GM21576 (cell line): Measurements from ENCODE around the gene CCDC8.
"Not testable (repeated sequence)": the region's sequence is repeated elsewhere in the genome, so short reads cannot be mapped to it uniquely, and the experiment has no call there.

Experiments used
- ATAC-seq: cut with Tn5 transposase; IDR thresholded peaks from one replicate; pipeline ENCODE4 v1.9.1; 2021; ENCODE audit warnings: mild to moderate bottlenecking, moderate library complexity; ENCODE audit not compliant: unreplicated experiment

Gene CCDC8

DNA sequence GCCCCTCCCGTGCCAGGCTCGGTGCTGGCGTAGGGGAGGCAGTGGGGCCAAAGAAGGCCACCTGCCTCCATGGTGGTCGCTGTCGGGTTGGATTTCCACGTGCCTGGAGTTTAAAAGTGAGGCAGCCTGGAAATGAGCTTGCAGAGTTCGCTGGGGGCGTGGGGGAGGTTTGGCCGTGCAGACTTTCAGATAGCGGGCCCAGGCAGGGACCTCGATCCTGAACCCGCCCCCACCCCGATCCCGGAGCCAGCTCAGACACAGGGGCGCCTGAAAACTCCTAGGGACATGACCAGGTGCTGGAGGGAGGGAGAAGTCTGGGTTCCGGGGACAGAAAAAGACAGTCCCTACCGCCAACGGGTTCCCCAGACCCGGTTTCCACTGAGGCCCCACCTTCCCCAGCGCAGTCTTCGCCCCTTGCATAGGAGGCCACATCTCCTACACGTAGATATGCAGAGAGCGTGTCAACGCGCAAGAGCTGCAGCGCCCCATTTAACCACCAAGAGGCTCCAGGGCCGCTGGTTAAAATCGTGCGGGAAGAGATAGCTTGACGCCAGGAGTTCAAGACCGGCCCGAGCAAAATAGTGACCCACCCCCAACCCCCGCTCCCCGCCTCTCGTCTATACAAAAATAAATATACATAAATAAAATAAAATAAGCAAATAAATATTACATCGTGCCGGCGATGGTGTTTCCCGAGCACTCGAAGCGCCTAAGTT lies 8.5 kb downstream of the CCDC8 start:
- no peak for ATAC-seq

DNA sequence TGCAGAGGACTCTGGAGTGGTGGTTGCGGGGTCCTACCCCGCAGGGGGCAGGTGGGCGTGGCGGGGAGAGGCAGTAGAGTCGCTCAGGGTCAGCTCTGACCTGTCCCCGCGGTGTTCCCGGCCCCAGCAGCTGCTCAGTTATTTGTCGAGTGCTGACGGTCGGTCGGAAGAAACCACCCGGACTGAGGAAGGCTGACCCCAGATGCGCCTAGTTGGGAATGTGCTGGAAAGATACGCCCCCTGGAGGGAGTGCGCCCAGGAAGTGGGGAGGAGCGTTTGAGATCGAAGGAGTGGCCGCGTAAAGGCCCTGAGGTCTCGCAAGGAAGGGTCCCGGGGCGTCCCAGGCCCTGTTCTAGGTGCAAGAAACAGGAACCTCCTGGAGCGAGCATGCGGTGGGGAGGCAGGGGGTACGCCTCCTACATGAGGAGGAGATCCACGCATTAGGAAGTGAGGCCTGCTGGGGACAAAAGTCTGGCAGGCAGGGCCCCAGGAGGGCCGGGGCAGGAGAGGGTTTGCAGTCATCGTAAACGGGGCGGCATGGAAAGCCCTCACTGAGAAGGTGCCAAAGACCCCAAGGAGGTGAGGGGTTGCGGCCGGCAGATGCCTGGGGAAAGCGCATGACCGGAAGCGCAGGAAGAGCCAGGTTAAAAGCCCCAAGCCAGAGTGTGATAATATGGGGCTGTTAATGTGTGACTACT lies 9.2 kb downstream of the CCDC8 start:
- no peak for ATAC-seq

DNA sequence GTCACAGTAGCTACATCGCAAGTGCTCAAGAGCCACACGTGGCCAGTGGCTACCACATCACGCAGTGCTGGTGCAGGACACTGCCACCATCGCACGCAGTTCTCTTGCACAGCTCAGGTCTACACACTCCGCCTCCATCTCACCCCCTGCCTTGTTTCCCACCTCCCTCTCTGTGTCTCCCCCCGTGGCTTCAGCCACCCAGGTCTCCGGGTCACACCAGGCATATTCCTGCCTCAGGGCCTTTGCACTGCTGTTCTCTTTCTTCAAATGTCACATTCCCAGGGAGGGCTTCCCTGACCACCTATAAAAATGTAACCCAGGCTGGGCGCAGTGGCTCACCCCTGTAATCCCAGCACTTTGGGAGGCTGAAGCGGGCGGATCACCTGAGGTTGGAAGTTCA lies 10.6 kb downstream of the CCDC8 start:
- no peak for ATAC-seq

DNA sequence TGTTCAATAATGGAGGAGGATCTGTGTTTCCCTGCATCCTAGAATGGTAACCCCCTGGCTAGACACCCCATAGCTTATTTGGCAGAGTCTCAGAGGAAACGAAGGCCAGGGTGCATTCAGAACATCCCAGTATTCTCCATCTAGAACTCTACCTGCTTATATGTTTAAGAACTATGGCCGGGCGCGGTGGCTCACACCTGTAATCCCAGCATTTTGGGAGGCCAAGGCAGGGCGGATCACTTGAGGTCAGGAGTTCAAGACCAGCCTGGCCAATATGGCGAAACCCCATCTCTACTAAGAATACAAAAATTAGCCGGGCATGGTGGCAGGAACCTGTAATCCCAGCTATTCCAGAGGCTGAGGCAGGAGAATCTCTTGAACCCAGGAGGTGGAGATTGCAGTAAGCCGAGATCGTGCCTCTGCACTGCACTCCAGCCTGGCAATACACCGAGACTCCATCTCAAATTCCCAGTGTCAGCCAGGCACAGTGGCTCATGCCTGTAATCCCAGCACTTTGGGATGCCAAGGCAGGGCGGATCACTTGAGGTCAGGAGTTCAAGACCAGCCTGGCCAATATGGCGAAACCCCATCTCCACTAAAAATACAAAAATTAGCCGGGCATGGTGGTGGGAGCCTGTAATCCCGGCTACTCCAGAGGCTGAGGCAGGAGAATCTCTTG lies 15.4 kb downstream of the CCDC8 start:
- not testable (repeated sequence) for ATAC-seq

DNA sequence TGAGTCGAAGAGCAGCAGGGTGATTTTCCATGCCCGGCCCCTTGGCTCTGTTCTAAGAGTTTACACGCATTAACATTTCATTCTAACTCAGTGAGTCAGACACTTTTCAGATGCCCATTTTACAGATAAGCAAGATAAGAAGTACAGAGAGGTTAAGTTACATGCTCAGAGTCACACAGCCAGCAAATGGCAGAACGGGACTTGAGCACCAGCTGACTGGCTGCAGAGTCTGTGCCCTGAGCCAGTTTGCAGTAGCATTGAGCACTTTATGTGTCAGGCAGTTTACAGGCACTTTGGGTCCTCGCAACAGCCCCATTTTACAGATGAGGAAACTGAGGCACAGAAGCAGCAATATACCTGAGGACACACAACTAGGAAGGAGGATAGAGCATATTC lies 19.0 kb downstream of the CCDC8 start:
- ATAC-seq: no peak

DNA sequence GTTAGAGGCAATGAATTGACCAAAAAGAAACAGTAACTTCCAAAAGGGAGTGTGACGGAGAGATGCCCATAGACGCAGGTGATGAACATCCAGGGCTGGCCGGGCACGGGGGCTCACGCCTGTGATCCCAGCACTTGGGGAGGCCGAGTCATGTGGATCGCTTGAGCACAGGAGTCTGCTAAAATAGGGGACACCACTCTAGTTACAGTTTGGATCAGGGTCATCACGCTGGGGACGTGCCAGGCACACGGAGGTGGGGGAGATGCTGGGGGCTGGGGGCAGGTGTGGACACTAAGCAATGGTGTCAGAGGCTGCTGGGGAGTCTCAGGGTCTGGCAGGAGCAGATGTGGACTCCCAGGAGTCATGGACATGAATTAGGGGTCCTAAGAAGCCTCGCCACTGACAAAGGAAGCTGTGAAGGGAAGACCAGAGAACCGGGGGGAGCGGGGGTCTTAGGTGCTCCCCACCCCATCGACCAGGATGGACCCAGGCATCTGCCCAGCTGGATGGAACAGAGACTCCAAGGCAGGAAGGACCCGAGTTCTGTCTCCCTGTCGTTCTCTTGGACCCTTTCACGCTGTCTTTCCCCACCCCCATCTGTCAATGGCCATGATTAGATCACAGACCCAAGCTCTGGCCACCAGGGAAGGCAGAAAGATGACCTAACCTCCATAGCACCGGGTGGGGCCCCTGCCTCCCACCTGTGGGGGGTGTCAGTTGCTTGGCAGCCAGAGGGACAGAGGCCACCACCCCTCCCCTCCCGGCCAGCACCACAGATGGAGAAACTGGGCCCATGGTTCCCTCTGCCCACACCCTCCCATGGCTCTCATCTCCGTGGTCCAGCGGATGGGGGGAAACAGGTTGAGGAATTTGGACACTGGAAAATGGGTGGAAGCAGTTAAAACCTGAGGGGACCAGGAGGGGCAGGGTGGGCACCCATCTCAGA lies 19.6 kb downstream of the CCDC8 start:
- ATAC-seq: no peak

DNA sequence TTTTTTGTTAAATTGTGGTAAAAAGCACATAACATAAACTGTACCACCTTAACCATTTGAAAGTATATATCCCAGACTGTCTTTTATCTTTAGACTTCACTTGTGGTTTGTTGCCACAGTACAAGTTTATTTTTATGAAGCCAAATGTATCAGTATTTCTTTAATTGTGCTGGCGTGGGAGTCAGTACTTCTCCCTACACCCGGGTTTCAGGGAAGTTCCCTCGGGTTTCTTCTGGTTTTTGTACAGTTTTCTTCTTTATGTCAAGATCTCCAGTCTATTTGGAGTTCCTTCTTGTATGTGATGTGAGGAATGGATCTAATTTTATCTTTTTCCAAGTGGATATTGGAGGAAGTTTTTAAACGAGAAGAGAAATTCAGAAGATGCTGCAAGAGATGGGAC lies 20.5 kb downstream of the CCDC8 start:
- ATAC-seq: no peak

DNA sequence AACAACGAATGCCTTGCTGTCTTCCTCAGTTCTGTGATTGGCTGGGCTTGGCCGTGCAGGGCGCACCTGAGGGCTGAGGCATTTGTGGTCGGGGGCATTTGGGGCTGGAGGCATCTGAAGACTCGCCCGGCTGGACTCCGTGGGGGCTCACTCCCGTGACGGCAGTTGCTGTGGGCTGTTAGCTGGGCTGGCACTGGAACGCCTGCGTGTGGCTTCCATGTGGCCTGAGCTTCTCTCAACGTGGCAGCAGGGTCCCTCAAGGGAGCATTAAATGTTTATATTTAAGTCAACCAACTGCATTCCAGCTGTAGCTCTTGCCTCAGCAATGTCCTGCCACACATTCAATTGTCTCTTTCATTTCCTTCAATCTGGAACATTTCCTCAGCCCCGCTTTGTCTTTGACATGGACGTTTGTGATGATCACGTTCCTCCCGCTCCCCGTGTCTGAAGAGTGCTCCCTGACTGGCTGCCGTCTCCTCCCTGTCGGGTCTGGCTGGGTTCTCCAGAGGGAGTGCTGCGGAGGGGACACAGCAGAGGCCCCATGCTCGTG lies 21.0 kb downstream of the CCDC8 start:
- no peak for ATAC-seq

DNA sequence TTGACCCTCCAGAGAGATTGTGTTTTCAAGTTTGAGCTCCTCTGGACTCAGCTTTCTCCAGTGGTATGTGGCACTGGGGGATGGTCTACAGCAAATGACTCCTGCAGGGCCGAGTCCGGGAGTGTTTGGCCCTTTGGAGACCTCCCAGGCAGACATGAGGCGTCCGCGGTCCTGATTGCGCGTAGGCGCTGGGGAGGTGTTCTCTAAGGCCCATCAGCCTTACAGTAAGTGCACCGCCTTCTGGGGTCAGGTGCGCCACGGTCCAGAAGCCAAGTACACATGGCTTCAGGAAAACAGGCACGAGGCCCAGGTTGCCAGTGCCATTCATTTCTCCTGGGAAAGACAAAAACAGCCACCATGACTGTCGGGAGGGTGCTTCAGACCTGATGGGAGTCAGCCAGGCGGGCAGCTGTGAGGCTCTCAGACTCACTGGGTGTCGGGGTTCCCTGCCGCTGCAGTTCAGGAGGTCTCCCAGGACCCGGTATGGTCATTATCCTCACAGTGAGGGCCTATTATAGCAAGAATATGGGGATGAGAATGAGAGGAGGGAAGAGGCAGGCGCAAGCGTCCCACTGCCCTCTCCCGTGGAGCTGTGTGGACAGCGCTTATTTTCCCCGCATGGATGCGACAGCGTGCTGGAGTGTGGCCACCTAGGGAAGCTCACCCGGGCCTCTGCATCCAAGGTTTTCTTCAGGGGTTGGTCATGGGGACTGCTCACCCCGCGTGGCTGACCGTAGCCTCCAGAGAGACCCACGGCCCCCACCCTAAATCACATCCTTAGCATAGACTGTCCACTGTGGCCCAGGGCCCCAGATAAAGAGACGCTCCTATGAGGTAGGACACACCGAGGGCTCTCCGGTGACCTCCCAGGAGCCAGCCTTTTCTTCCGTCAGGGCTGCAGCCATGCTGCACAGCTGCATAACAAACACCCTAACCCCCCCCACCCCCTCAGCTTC lies 21.8 kb downstream of the CCDC8 start:
- ATAC-seq: no peak

DNA sequence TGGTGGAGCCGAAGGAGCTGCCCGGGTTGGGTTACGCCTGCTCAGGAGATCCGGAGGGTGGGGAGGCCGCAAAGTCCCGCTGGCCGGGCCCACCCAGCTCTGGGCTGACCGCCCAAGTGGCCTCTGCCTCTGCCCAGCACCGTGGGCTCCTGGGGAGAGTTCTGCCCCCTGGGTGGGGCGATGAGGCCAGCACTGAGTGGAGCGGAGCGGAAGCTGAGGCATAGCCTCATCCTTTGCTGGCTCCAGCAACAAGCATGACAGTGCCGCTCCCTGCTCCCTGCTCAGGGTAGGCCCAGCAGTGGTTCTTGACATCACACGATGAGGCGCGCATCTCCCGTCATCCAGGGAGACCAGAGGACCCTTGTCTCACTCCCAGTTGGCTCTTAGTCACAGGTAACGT lies 22.5 kb downstream of the CCDC8 start:
- ATAC-seq: no peak

DNA sequence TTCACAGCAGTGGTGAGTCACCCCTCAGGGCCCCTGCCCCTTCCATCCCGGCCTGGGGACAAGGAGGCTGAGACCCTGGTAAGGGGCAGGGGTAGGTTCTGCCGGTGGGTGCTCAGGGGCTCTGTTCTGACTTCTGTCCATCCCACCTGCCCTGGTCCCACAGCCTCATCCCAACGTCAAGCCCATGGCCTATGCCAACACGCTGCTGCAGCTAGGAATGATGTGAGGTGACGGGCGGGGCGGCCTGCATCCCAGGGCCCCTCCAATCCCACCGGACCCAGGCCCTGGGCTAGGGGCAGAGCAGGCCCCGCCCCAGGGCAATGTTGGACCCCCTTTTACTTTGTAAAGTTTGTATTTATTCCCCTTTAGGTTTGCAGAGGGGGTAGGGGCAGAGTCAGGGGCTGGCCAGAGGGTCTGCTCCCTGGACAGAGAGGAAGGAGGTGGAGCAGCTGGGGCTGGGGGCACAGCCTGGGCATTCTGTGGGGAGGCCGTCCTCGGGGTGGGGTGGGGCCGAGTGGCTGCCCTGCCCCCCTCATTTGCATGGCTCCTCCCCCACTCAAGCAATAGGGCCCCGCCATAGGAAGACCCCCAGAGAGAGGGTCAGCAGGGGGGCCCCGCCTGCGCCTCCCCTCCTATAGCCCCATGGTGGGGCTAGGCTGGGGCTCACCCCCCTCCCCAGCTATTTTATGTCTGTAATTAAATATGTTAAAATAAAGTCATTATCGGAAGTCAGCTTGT lies 23.1 kb downstream of the CCDC8 start:
- ATAC-seq: no peak

DNA sequence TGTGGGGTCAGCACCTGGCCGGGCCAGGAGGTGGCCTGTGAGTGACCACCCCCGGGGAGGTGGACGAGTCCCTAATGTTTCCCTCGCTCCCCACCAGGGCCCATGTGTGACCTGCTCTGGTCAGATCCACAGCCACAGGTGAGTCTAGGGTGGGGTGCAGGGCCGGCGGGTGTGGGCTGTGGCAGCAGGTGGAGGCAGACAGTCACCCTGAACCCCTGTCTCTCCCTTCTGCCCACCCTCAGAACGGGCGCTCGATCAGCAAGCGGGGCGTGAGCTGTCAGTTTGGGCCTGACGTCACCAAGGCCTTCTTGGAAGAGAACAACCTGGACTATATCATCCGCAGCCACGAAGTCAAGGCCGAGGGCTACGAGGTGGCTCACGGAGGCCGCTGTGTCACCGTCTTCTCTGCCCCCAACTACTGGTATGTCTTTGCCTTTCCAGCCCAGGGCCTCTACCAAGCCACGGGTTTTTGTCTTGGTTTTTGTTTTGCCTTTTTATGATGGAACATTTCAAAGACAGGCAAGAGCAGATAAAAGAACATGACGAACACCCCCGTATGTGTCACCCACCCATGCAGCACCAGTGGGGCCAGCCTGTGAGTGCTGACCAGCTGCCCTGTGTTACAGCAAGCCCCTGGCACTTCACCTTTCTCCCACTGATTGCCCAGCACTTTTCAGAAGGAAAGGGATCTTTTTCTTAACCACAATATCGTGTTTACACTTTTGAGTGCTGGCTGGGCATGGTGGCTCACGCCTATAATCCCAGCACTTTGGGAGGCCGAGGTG lies 24.9 kb downstream of the CCDC8 start:
- ATAC-seq: no peak

DNA sequence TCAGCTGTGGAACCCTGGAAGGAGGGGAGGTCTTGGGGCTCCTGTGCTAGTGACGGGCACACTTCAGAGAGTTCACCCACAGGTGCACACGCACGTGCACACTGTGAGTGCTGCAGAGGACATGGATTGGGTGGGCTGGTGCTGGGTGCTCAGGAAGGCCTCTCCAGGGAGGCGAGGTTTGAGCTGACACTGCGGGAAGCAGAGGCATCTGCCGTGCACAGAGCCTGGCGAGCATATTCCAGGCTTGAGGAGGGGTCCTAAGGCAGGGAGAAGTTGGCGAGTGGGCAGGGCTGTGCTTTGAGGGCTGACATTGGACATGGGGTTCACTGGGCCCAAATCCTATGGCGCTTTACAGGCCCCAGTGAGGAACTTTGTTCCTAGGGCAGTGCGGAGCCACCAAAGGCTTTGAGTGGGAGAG lies 25.6 kb downstream of the CCDC8 start:
- ATAC-seq: no peak

DNA sequence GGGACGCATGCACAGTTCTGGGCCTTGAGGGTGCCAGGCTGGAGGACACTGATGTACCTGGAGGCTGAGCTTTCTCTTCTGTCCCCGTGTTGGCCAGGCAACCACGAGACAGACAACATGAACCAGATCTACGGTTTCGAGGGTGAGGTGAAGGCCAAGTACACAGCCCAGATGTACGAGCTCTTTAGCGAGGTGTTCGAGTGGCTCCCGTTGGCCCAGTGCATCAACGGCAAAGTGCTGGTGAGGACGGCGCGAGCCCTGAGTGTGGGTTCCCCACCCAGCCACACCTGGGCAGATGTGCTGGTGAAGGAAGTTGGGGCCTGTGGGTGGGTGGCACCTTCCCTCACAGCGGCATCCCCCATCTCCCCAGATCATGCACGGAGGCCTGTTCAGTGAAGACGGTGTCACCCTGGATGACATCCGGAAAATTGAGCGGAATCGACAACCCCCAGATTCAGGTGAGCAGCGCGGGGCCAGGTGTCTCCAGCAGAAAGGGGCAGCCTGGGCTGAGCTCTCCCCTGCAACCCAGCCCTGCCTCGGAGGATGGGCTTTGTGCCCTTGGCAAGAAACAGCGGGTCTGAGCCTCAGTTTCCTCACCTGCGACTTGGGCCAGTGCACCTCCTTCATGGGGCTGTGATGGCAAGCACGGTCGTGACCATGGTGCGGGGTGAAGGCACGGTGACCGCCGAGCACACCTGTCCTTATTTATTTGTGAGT lies 26.2 kb downstream of the CCDC8 start:
- no peak for ATAC-seq

DNA sequence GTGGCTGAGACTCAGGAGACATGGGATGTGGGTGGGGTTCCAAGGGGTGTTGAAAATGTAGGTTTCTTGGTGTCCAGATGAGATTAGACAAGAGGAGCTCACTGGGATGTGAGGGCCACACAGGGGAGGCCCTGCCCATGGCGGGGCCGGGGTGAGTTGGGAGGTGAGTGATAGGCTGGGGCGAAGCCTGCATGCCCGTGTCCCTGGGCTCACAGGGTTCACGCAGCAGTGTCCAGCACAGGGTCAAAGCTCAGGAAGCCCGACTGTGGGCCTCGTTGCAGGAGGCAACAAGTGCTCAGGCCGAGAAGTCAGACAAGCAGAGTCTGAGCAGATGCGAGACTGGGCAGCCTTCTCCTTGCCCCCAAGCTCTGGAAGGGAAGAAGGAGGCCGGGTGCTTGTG lies 27.2 kb downstream of the CCDC8 start:
- no peak for ATAC-seq

DNA sequence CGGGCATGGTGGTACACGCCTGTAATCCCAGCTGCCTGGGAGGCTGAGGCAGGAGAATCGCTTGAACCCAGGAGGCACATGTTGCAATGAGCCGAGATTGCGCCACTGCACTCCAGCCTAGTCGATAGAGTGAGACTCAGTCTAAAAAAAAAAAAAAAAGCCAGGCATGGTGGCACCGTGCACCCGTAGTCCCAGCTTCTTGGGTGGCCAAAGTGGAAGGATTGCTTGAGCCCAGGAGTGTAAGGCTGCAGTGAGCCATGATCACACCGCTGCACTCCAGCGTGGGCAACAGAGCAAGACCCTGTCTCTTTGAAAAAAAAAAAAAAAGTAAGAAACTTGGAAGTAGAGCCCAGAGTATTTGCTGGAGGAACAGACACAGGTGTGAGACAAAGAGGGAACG lies 27.7 kb downstream of the CCDC8 start:
- no peak for ATAC-seq

DNA sequence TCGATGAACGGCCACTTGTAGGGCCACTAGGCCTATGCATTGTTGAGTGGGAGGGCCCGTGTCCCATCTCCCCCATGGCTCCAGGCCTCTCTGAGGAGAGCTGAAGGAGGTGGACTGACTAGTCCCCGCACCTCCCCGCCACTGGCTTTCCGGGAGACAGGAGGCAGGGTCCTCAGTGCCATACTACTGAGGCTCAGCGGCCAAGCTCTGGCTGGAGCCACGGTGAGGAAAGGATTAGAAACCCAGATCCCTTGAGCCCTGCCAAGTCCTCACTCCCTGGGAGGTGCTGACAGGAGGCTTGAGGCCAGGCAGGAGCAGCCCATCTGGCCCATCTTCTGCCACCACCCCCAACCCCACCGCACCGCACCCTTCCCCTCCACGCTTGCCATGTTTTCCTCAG lies 29.0 kb downstream of the CCDC8 start:
- ATAC-seq: no peak

DNA sequence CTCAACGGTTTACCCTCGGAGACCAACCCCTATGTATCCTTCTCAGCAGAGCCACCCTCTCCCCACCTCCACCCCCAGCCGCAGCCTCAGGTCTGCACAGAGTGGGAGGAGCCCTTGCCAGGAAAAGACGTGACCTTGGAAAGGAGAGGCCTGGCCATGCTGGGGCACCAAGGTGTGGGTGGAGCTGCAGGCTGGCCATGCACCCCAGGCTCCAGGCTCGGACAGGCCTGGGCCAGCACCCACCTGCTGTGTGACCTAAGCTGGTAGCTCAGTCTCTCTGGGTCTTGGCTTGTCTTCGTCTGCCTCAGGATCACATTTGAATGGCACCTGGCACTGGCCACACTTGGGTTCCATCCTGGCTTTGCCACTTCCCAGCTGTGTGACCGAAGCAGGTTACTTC lies 29.5 kb downstream of the CCDC8 start:
- no peak for ATAC-seq
